ENCODE results near the gene ZNF649.

DNA sequence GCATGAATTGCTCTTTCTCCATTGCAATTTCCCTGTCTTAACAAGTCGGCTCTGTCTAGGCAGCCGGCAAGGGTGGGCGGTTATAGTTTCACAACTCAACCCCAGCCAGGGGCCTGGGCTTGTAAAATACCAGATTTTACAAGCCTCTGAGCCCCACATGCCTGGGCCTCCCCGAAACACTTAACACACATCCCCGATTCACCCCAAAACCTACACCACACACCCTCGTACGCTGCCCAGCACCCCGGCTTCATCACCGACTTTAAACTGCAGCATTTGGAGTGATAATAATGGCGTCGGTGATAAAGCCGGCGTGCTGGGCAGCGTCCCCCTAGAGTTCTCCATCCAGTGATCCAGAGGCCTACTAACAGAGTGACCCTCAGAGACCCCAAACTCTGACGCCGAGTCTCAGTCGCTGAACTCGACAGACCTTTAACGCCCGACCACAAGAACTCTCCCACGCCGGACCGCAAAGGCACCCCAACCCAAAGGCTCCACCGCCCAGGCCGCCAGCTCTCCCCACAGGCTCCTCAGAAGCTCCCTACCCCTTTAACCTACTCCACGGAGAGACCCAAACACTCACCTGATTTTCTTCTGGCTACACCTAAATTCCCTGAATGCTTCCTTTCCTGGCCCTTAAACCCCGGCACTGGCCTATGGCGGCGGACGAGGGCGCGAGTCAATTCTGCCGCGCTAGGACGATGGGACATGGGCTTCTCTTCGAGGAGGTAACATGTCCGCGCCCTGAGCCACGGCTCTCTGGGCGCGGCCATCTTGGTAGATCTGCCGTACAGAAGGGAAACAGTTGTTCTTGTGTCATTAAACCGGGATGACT is at the start of gene ZNF649:
- TF ChIP-seq, protein P1, sequence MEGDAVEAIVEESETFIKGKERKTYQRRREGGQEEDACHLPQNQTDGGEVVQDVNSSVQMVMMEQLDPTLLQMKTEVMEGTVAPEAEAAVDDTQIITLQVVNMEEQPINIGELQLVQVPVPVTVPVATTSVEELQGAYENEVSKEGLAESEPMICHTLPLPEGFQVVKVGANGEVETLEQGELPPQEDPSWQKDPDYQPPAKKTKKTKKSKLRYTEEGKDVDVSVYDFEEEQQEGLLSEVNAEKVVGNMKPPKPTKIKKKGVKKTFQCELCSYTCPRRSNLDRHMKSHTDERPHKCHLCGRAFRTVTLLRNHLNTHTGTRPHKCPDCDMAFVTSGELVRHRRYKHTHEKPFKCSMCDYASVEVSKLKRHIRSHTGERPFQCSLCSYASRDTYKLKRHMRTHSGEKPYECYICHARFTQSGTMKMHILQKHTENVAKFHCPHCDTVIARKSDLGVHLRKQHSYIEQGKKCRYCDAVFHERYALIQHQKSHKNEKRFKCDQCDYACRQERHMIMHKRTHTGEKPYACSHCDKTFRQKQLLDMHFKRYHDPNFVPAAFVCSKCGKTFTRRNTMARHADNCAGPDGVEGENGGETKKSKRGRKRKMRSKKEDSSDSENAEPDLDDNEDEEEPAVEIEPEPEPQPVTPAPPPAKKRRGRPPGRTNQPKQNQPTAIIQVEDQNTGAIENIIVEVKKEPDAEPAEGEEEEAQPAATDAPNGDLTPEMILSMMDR (IDR thresholded peaks at IDR 0.05), result no peak
- TF ChIP-seq POLR2A (IDR thresholded peaks at IDR 0.05), result no peak
